GM12873 (cell line): ENCODE data around the gene STK25.

Experiments
- CTCF ChIP-seq: IDR thresholded peaks from 2 replicates; pipeline ENCODE4 v1.5.1; 2012; ENCODE audit warnings: low read depth, mild to moderate bottlenecking, moderate library complexity, low read length, control low read depth; ENCODE audit not compliant: insufficient read depth; ENCODE audit errors: missing control alignments

STK25 gene

DNA sequence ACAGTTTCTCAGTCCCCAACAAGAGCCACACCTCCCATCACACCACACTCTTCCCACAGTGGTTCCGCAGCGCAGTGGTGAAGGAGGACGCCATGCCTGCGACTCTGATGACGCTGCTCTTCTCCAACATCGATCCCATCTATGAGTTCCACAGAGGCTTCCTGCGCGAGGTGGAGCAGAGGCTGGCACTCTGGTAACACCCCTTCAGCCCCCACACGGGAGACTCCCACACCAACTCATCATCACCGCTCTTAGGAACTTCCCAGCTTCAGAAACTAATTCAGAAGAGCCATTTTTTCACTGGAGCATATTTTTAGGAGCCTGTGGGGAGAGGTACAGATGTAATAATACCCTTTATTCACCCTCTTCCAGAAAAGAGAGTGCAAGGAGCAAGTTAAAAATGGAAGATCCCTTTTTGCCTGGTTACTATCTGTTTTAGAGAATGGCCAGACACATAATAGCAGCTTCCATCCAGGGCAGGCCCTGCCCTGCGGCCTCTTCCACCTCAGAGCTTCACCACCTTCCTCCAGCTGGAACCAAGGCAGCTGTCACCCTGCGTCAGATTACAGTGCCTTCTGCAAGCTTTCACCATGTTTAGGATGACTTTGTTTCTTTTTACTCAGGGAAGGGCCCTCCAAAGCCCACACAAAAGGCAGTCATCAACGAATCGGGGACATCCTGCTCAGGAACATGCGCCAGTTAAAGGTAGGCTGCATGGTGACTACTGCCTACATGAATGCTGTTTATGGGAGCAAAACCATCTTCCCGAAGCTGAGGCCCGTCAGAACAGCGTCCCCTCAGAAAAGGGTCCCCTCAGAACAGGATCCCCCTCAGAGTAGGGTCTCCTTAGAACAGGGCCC lies 44.9 kb downstream of the STK25 start:
- no peak for TF ChIP-seq CTCF

GRCh38 chr2:241461693-241462677 lies 46.4 kb downstream of the STK25 start:
- TF ChIP-seq CTCF: no peak

GRCh38 chr2:241460631-241461030 lies 47.8 kb downstream of the STK25 start:
- no peak for TF ChIP-seq CTCF

GRCh38 chr2:241459520-241459919 lies 48.9 kb downstream of the STK25 start:
- TF ChIP-seq CTCF: no peak

- no peak for TF ChIP-seq CTCF
Observed at GRCh38 chr2:241458687-241459086, 49.7 kb downstream of the STK25 start.

GRCh38 chr2:241456546-241456945 lies 51.8 kb downstream of the STK25 start:
- no peak for TF ChIP-seq CTCF

- no peak for TF ChIP-seq CTCF
Observed at GRCh38 chr2:241454837-241455485, 53.4 kb downstream of the STK25 start.
